GM21515 (cell line): ENCODE results near the gene RNFT2.
"Not testable (repeated sequence)": the region's sequence is repeated elsewhere in the genome, so short reads cannot be mapped to it uniquely, and the experiment has no call there.

ENCODE experiments used
- ATAC-seq: cut with Tn5 transposase; IDR thresholded peaks from one replicate; pipeline ENCODE4 v1.9.1; 2021; ENCODE audit not compliant: unreplicated experiment

The RNFT2 gene

DNA sequence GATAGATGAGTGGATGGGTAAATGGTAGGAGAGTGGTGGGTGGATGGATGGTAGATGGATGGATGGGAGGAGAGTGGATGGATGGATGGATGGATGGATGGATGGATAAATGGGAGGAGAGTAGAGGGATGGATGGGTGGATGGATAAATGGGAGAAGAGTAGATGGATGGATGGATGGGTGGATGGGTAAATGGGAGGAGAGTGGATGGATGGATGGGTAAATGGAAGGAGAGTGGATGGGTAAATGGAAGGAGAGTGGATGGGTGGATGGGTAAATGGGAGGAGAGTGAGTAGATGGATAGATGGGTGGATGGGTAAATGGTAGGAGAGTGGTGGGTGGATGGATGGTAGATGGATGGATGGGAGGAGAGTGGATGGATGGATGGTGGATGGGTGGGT, 51.4 kb downstream of the RNFT2 start:
- ATAC-seq = not testable (repeated sequence)

DNA sequence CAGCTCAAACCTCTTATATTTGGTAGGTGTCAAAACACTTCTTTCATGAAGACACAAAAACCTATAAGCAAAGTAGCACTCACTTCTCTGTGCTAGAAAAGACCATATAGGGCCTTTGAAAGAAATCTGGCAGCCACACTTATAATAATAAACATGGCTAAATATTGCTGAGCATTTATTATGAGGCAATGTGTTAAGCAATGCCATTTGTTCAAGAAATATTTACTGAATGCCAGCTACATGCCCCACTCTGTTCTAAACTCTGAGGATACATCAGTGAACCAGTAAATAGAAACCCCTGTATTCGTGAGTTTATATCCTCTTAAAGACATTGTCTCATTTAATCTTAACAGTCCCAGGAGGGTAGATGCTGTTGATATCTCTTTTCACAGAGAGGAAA, 52.0 kb downstream of the RNFT2 start:
- ATAC-seq = no peak

DNA sequence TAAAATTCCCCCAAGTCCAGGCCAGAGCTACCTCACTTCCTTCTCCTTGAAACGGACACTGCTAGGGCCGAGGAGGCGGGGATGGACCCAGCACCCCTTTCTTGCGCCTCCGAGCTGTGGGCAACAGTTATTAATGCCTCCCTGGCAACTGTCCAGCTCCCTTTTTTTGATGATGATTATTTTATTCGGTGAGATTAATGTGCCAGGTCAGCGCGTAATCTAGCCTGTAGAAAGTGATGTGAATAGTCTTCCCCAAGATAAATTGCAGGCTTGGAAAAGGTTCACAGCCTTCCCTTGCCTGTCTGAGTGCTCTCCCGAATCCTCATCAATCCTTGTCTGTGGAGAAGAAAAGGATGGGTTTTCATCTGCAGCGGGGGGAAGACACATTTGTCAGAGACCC, 54.3 kb downstream of the RNFT2 start:
- no peak for ATAC-seq

DNA sequence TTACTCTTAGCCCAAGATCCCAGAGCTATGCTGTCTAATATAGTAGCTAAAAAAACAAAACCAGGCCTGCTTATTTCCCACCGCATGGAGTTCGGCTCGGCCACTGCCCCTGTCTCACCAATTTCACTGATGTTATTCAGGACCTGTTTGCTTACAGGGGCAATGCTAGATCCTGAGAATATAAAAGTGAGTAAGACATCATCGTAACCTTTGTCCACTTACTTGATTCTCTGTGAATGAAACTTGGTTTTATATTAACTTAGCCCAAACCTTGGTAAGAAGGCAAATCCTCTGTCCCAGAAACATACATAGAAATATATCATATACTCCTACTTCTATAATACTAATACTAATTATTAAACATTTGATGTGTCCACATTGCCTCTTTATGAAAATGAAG, 56.6 kb downstream of the RNFT2 start:
- no peak for ATAC-seq

DNA sequence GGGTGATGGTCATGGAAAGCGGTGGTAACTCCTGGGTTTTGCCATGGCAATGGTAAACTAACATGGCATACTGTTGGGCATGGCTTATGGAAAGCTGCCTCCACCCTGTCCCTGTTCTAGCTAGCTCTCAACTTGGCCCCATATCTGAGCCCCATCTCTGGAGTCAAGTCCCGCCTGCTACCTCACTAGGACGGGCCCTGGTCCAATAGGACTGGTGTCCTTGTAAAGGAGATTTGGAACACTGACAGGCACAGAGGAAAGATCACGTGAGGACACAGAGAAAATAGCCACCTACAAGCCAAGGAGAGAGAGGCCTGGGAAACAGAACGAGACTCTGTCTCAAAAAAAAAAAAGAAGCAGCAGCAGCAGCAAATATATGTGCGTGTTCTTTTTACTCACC, 59.8 kb downstream of the RNFT2 start:
- ATAC-seq = no peak

DNA sequence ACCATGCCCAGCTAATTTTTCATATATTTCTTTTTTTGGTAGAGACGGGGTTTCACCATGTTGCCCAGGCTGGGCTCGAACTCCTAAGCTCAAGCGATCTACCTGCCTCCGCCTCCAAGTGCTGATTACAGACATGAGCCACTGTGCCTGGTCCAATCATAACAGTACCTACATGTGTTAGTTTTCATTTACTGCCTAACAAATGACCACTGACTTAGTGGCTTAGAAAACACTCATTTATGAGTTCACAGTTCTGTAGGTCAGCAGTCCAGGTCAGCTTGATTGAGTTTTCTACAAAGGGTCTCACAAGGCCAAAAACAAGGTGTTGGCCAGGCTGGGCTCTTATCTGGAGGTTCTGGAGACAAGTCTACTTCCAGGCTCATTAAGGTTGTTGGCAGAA, 60.6 kb downstream of the RNFT2 start:
- no peak for ATAC-seq

DNA sequence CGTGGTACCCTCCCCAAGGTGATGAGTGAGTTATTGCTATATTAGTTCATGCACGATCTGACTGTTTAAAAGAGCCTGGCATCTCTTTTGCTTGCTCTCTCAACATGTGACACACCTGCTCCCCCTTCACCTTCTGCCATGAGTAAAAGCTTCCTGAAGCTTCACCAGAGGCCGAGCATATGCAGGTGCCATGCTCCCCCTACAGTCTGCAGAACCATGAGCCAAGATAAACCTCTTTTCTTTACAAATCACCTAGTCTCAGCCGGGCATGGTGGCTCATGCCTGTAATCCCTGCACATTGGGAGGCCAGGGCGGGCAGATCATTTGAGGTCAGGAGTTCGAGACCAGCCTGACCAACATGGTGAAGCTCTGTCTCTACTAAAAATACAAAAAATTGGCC, 61.8 kb downstream of the RNFT2 start:
- no peak for ATAC-seq

DNA sequence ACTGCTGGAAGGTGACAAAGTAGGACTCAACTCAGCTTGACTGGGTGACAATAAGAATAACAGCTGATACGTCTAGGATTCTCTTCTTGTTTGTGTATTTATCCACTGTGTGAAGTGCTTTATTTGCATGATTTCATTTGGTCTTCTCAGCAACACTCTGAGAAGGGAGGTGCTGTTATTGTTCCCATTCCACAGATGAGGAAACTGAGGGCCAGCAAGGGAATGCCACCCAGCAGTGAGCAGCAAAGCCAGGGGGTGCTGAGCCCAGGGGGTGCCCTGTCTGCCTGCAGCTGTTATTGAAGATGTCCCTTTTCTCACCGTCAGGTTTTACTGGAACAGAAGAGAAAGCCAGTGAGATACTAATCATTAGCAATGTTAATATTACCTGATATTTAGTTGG, 62.8 kb downstream of the RNFT2 start:
- no peak for ATAC-seq

DNA sequence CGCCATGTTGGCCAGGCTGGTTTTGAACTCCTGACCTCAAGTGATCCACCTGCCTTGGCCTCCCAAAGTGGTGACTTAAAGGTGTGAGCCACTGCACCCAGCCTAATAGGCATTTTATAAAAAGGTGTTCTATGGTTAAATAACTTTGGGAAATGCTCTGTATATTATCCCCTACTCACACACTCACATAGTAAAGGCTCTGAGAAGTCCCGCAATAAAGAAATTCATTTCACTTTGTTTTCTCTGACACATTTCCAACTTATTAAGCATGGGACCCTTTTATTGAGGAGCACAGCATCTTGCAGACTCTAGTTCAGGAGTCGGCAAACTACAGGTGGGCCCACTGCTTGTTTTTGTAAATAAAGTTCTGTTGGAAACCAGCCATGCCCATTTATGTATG, 63.9 kb downstream of the RNFT2 start:
- ATAC-seq = no peak

DNA sequence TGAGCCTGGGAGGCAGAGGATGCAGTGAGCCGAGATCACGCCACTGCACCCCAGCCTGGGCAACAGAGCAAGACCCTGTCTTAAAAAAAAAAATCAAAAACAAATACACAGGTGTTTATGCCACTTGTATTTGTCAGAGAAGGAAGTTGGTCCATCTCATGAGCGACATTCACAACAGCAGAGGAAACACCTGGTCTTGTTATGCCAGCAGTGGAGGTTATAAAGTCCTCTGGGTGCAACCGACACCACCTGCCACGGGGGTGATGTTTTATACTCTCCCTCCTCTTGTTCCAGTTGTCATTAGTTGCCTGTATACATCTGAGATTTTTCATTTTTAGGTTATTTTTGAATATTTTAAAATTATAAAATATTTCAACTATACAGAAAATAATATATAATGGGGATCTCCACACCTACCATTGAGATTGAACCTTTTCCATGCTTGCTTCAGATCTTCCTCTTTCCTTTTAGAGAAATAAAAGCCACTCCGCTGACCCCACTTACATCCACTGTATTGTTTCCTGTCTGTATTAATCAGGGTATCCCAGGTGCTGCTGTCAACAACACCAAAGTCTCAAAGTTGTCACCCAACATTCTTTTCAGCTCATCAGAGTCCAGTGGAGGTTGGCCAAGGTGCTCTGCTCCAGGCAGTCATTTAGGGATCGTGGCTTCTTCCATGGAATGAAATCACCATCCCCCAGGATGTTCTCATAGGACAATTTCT, 65.1 kb downstream of the RNFT2 start:
- peak; percentile 59 for ATAC-seq

DNA sequence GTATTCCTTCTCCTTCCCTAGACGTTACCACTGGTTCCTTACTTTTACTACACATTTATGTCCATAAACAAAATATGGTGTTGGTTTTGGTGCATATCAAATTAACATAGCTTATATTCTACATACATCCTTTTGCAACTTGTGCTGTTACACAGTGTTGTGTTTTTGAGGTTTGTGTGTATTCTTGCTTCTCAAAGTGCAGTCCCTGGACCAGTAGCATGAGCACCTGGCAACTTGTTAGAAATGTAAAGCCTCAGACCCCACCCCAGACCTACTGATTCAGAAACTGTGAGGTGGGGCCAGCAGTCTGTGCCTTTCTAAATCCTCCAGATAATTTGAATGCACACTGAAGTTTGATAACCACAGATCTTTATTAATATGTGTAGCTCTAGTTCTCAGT, 65.9 kb downstream of the RNFT2 start:
- no peak for ATAC-seq

DNA sequence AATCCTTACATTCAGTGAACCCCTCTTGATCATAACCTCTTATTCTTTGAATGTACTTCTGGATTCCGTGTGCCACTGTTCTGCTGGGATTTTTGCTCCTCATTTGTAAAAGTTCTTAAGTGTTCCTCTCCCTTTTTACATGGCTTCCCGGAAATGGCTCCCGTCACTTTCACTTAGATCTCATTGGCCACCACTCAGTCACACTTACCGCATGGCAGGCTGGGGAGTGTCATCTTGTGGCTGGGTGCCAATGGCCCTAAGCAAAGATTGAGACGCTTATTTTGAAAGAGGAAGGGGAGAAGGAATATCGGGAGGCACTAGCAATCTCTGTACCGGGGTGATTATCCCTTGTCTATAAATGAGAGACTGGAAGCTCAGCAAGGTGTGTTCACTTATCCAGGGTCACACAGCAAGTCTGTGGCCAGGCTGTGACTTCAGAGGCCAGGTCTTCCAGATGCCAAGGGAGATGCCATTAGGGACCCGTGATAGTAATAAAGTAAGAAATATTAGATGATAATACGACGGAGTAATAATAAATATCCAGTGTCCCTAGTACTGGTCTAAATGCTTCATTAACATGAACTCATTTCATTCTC, 68.8 kb downstream of the RNFT2 start:
- ATAC-seq = no peak

DNA sequence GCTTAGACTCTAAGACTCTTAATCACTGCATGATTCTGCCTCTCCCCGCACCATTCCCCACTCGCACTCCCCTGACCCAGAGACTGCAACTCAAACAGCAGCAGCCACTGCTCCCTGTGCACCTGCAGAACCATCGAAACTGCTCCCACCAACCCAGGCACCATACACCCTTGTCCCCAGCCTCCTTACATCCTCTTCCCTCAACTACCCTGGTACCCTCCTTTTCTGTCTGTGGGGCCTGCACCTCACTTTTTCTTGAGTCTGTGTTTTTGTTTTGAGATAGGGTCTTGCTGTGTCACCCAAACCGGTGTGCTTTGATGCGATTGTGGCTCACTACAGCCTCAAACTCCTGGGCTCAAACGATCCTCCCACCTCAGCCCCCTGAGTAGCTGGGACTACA, 69.4 kb downstream of the RNFT2 start:
- ATAC-seq = no peak

DNA sequence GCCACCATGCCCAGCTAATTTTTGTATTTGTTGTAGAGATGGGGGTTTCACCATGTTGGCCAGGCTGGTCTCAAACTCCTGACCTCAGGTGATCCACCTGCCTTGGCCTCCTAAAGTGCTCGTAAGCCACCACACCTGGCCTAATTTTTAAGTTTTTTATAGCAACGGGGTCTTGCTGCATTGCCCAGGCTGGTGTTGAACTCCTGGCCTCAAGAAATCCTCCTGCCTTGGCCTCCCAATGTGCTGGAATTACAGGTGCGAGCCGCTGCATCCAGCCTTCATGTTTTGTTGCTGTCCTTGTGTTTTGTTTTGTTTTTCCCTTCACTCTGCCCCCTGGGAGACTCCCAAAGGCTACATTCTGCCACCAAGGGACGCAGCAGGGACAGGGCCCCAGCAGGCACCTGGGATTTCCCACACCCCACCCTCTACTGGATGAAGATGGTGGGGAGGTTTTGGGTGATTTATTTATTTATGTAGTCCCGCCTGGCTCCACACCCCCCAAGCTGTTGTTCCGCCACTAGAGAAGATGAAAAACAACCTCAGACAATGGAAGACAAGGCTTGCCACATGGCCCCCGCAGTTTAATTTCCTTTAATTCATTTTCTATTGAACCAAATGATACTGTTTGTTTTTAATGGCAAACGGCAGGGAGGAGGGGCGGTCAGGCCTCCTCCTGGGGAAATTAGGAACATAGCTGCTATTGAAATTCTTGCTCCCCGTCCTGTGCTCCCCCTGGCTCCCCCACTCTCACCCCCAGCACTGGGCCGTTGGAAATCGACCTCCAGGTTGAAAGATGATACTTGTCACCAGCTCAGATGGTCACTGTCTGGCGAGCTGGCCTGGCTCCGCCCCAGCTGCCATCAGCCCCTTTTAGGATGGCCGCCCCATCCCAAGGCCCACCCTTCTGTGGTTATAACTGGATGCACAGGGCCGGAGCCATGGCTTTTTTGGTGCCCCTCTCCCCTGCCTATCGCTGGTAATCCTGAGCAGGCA, 70.3 kb downstream of the RNFT2 start:
- ATAC-seq = no peak

DNA sequence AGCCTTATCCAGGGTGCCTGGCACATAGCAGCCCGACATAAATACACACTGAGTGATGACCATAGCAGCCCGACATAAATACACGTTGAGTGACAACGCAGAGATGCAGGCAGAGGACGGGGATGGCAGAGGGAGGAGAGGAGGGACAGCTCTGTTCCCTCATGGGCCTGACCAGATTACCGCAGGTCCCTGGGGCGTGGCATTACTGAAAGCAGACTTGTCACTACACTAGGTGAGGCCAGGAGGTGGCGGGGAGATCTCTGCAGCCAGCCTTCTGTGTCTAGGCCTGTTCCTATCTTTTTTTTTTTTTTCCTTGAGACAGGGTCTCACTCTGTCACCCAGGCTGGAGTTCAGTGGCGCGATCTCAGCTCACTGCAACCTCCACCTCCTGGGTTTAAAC, 74.1 kb downstream of the RNFT2 start:
- ATAC-seq = no peak

DNA sequence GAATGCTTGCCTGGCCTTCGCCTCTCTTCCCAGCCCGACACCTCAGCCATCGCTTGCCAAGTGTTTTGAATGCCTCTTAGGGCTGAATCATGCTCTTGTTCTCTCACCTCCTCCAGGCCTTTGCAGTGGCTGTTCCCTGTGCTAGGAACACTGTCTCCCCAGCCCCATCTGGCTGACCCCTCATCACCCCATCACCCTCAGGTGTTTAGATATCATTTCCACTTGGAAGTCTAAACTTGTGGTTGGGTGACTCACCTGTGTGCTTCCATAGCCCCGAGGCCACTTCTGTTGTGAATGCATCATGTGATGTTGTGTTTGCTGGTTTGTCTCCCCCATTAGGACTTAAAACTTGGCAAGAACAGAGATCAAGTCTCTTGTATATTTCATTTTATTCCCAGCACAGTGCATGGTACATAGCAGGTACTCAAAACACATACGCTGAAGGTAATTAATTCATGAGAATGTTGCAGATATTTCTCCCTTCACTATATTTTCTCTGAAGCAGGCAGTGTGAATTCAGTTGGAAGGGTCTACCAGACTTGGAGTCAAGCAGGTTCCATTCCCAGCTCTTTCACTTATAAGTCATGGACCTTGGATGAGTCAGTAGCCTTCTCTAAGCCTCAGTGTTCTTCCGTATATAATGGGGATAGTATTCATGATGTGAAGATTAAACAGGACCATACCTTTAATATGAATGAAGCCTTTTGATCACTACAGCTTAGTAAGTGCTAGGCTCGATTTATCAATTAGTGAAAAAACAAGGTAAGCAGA, 75.3 kb downstream of the RNFT2 start:
- ATAC-seq = no peak

DNA sequence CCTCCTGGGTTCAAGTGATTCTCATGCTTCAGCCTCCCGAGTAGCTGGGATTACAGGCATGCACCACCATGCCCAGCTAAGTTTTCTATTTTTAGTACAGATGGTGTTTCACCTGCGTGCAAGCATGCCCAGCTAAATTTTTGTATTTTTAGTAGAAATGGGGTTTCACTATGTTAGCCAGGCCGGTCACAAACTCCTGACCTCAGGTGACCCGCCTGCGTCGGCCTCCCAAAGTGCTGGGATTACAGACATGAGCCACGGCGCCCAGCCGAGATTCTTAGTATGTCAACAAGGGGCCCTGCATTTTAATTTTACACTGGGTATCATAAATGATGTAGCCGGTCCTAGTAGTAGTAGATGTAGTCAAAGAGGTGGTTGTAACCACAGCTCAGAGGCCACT, 76.7 kb downstream of the RNFT2 start:
- not testable (repeated sequence) for ATAC-seq

DNA sequence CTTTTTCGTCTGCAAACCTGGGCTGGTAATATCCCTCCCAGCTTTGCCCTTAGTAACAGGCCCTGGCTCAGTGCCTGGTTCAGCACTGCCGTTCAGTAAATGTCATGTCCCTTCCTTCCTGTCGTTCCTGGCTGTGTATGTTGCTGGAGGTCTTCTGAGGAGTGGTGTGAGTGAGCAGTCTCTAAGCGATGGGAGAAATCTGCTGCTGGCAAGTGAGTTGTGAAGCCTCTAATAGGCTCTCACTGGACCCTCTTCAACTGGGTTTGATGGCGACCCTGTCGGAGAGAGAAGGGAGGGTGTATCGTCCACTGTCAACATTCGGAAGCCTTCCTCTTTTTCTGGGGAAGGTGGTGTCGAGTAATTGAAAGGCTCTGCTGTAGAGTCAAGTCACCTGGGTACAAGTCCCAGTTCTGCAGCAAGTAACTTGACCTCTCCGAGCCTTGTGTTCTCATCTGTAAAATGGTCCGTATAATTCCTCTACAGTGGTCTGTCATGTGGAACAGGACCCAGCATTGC, 80.3 kb downstream of the RNFT2 start:
- peak; percentile 7 for ATAC-seq

DNA sequence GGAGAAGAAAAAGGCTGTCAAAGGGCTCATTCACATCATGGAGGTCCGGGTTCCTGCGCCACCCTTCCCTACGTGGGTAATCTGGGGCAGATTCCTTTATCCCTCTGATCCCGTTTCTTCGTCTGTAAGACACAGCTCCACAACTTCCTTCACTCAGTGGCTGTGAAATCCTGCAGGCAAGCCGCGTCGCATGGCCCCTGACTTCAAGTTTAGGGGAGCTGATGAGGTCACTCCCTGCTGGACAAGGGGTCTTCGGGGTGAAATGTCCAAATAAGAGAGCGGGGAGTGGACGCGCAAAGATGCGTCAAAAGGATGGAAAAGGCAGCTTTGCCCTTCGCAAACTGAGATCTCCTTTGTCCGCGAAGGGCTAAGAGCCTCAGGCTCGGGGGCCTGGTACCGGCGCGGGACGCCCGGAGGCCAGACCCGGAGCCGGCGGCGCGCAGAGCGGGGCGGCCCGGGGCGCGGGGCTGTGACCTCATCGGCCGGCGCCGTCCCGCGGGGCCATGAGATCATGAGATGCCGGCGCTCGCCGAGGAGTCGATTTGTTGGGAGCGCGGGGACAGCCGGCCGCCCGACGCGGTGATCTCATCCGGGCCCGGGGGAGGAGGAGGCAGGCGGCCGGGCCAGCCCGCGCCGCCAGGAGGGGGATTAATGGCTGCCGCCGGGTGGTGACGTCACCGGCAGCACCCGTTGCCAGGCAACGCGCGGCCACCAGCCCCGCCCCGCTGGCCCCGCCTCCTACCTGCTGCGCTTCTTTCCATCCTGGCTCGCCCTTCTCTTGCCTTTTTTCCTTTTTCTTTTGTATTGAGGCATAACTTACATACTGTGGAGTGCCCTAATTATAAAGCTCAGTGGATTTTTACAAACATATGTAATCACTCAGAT, 81.1 kb downstream of the RNFT2 start:
- ATAC-seq = peak; percentile 85
